ENCODE measurements around the gene TM2D1. TPM values are rescaled to one million over a fixed set of nuclear protein-coding genes. Genes with fewer than 3 reads are reported as not detected.
"Not testable (repeated sequence)": the region's sequence is repeated elsewhere in the genome, so short reads cannot be mapped to it uniquely, and the experiment has no call there.

Gene TM2D1
- total RNA-seq, 1 donor from 2014 or later, result 41.1 TPM

DNA sequence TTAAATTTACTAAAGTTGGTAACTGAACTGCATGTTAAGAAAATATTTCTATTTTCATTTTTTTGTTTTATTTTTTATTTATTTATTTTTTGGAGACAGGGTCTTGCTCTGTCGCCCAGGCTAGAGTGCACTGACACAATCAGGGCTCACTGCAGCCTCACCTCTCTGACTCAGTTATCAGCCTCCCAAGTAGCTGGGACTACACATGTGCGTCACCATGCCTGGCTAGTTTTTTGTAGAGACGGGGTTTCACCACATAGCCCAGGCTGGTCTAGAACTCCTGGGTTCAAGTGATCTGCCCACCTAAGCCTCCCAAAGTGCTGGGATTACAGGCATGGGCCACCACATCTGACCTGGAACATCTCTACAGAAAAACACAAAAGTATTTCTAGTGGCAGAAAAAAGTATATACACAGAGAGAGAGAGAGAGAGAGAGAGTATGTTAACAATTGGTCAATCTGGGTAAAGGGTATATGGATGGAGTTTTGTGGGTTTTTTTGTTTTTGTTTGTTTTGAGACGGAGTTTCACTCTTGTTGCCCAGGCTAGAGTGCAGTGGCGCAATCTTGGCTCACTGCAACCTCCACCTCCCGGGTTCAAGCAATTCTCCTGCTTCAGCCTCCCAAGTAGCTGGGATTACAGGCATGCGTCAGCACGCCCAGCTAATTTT, 5.8 kb downstream of the TM2D1 start:
- not testable (repeated sequence) for DNase-seq (ENCODE audit: low read depth, low spot score)

DNA sequence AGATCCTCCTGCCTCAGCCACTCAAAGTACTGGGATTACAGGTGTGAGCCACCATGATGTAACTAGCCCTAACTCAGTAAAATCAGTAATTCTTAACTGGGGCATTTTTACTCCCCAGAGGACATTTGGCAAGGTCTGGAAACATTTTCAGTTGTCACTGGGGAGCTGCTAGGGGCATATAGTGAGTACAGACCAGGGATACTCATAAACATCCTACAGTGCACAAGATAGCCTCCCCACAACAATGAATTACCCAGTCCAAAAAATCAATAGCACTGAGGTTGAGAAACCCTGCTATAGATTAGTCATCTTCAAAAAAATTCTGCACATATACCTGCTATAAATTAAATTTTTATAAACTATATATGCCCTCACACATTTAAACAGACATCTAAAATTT, 13.0 kb downstream of the TM2D1 start:
- DNase-seq (ENCODE audit: low read depth, low spot score), result no peak

DNA sequence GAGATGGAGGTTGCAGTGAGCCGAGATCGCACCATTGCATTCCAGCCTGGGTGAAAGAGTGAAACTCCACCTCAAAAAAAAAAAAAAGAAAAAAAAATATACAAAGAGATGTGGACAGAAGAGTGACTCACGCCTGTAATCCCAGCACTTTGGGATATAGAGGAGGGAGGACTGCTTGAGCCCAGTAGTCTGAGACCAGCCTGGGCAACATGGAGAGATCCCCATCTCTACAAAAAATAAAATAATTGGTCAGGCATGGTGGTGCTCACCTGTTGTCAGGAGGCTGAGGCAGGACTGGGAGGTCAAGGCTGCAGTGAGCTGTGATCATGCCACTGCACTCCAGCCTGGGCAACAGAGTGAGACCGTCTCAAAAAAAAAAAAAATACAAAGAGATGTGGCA, 13.7 kb downstream of the TM2D1 start:
- not testable (repeated sequence) for DNase-seq (ENCODE audit: low read depth, low spot score)

DNA sequence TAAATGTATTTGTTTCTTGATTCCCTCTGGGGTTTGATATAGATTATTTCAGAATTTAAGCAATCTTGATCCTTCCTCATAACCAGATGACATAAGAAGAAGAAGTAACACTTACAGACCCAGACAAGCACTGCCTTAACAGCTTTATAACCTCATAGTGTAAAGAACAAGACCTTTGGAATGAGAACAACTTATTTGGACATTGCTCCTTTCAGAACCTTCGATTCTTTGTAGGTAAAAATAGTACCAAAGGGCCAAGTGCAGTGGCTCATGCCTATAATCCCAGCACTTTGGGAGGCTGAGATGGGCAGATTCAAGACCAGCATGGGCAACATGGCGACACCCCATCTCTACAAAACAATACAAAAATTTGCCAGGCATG, 15.0 kb downstream of the TM2D1 start:
- no peak for DNase-seq (ENCODE audit: low read depth, low spot score)

DNA sequence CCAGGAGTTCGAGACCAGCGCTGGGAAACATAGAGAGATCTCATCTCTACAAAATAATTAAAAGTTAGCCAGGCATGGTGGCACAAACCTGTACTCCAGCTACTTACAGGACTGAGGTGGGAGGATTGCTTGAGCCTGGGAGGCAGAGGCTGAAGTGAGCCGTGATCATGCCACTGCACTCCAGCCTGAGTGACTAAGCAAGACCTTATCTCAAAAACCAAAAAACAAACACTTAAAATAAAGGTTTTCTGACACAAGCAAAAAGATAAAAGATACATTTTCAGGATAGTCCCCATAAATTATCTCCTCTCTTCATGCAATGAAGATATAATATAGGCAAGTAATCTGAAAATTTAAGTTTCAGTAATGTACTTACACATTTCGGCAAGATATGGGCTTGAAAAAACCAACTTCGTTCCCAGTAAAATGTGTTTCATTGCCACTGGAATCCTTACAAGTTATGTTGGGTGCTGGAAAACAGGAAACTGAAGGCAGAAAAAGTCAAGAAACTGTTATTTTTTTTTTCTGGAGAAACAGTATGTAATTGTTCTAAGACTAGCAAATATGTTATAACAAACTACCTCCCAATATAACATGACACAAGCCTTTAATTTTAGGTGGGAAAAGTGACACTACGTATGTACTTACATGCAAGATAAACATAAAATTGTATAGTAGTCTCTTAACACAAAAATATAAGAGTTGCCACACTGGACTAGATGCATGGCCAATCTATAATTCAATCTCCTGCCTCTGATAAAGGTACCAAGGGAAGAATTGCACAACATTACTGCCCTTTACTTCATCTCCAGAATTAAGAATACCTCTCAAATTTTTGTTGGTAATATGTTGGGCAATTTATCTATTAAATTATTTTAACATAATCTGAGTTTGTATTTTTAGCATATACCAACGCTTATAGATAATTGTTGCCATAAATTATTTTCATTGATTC, 15.7 kb downstream of the TM2D1 start:
- DNase-seq (ENCODE audit: low read depth, low spot score), result no peak

DNA sequence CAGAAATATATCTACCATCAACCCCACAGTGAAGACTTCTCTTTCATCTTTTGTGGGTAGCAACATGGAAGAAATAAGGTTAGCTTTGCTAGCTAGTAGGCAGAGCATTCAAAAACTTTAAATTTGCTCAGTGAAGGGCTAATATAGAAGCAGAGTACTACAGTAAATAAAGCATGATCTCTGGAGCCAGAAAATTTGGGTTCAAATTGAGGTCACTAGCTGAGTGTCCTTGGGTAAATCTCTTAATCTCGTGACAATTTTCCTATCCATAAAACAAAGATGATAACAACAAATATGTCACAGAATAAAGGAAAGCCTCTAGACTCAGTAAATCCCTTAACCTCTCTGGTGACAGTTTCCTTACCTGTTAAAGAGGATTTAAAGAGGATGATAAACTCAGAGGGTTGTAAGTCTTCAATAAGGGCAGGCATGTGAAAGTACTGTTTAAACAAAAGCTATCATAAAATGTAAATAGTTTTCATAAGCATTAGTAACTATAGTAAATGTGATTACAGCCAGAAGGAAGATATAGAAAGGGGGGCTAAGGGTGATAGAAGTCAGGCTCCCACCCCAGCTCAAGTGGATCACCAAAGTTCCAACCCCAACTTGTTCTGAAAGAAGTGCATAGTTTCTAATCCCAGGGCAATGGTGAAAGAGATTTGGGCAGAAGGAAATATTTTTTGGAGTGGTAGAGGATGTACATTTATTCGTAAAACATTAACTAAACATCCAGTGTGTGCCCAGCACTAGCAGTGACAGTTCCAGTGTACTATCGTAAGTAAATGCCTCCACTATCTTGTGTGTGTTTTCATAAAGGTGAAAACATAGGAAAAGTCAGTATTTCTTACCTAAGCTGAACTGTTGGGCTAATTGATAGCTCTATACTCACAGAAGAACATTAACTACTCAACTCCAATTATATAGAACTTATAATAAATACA, 24.8 kb downstream of the TM2D1 start:
- DNase-seq (ENCODE audit: low read depth, low spot score), result no peak

DNA sequence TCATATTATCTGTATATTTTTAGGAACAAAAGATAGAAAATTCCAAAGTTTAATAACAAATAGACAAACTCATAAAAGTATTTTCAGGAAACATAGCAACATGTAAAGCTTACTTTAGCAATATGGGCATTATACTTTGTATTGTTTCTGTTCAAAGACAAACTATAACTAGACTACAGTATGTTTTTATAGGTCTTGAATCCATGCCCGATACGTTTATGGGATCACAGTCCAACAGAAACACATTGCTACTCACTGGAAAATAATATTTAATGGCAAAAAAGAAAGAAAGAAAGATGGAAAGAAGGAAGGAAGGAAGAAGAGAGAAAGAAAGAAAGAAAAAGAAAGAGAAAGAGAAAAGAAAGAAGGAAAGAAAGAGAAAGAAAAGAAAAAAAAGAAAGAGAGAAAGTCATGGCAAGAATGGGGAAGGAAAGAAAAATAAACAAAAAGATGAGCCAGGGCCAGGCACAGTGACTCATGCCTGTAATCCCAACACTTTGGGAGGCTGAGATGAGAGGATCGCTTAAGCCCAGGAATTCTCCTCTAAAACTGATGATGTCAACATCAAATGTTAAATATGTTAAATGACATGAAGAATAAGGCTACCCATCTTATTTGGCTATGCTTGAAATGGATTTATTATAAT, 32.7 kb downstream of the TM2D1 start:
- DNase-seq (ENCODE audit: low read depth, low spot score), result no peak

DNA sequence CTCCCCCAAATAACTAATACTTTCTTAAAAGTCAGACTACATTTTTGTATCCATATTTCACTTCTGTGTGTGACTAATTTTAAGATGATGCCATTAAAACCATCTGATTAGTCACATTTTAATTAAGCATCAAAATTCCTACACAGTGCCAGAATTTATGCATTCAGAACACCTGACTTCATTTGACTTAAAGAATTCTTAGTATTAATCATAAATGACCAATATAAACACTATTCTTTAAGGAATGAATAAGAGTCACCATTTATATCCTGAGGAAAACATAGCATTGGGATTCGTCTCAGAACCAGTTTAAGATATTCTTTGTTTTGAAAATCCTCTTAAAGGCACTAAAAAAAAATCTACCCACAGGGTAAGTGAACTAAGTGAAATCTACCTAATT, 37.0 kb downstream of the TM2D1 start:
- no peak for DNase-seq (ENCODE audit: low read depth, low spot score)

DNA sequence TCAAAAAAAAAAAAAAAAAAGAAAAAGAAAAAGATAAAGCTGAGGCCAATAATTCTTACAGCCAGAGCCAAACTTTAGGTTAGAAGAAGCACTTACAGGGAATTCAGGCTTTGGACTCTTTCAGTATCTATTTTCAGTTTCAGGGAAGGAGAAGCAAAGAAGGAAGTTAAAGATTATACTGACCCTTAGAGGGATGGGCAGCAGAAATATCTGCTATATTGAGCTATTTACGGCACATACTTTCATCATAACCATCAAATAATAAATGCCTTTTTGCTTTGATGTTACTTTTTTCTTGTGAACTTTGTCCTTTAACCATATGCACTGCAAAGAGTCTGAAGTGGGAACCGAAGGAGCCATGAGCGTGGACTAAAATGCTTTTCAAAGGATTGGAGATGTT, 42.0 kb downstream of the TM2D1 start:
- DNase-seq (ENCODE audit: low read depth, low spot score), result no peak

DNA sequence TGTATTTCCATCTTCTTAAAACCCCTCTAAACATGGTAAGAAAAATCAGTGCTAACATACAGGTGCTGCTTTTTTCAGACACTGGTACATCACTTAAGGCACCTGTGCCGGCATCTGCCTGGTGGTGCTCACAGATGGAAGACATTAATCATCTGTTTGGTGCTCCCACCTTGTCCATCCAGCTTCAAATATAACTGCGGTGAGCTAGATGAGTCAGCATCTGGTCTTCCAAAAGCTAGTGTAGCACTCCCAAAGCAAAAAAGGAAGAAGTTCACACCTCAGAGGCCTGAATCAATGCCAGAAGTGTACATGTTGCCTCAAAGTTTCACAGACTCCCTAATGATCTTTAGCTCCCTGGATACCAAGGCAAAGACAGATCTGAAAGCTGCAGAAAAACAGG, 44.4 kb downstream of the TM2D1 start:
- no peak for DNase-seq (ENCODE audit: low read depth, low spot score)

DNA sequence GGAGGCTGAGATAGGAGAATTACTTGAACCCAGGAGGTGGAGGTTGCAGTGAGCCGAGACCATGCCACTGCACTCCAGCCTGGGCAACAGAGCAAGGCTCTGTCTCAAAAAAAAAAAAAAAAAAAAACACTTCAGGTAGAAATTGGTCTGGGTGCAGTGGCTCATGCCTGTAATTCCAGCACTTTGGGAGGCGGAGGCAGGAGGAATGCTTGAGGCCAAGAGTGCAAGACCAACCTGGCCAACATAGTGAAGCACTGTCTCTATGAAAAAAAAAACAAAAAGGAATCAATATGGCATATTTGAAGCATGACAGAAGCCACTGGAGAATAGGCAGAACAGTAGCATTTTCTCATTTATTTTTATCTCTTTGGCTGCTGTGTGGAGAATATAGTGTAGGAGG, 48.1 kb downstream of the TM2D1 start:
- DNase-seq (ENCODE audit: low read depth, low spot score), result not testable (repeated sequence)

DNA sequence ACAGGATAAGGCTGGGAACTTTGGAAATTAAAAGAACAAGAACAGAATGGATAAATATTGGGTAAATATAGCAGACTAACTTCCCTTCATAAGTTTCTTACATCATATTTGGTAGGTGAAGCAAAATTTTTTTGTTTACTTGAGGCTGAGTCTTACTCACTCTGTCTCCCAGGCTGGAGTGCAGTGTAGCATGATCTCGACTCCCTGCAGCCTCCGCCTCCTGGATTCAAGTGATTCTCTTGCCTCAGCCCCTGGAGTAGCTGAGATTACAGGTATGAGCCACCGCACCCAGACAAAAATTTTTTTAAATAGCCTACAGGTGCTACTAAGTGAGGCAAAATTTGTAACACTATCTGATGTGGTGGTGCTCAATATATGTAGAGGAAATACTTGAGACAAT, 50.7 kb downstream of the TM2D1 start:
- no peak for DNase-seq (ENCODE audit: low read depth, low spot score)

DNA sequence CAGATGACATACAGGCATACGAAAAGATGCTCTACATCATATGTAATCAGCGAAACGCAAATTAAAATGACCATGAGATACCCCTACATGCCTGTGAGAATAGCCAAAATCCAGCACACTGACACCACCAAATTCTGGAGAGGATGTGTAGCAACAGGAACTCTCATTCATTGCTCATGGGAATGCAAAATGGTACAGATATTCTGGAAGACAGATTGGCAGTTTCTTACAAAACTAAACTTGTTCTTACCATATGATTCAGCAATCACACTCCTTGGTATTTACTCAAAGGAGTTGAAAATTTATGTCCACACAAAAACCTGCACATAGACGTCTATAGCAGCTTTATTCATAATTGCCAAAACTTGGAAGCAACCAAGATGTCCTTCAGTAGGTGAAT, 52.6 kb downstream of the TM2D1 start:
- DNase-seq (ENCODE audit: low read depth, low spot score), result no peak

DNA sequence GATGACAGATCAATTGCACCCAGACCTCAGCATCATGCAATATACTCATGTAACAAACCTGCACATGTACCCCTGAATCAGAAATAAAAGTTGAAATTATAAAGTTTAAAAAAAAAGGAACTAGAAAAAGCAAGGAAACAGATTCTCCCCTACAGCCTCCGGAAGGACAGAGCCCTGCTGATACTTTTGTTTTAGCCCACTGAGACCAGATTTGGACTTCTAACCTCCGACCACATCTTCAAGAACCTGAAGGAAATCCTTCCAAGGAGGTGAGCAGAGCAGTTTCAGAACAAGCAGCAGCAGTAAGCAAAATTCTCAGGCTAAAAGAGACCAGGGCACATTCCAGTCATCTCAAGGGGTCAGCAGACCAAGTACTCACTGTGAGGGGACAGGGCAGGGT, 54.5 kb downstream of the TM2D1 start:
- DNase-seq (ENCODE audit: low read depth, low spot score), result no peak

DNA sequence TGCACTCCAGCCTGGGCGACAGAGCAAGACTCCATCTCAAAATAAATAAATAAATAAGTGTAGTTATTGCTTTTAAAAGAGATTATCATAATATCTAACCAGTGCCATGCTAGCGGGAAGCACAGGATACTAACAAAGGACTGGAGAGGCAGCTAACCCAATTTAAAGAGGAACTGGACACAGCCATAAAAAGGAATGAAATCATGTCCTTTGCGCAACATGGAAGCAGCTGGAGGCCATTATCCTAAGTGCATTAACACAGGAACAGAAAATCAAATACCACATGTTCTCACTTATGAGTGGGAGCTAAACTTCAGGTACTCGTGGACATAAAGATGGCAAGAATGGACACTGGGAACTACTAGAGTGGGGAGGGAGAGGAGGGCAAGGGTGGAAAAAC, 54.9 kb downstream of the TM2D1 start:
- no peak for DNase-seq (ENCODE audit: low read depth, low spot score)

DNA sequence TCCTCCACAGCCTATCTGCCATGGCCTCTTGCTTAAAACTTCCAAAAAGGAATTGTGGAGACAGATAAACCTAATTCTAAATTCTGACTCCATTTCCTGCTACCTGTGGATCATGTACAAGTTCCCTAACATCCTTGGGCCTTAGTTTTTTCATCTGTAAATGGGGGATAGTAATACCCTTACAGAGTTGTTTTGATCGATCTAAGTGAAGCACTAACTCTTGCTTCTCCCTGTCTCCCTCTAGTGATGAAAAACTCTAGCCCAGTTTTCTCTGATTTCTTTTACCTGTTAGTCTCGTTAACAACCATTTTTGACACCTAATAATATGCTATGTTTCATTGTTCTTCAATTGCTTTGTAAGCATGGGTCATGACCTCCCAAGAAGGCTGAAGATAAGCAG, 65.9 kb downstream of the TM2D1 start:
- DNase-seq (ENCODE audit: low read depth, low spot score), result no peak

DNA sequence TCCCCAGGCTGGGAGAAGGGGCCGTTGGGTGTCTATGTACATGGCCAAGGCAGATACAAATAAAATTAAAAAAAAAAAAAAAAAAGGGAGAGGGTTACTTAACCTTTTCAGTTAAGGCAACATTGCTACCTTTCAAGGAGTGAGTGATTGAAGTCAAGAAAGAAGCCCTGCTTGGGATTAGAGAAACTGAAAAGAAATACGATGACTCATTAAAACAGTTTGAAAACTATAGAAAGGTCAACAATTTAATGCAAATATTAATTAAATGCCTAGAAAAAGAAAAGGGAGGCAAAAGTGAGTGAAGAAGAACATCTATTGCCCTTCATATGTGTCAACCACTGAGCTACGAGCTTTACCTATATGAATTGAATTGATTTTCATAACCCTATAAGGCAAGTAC, 69.5 kb downstream of the TM2D1 start:
- no peak for DNase-seq (ENCODE audit: low read depth, low spot score)

DNA sequence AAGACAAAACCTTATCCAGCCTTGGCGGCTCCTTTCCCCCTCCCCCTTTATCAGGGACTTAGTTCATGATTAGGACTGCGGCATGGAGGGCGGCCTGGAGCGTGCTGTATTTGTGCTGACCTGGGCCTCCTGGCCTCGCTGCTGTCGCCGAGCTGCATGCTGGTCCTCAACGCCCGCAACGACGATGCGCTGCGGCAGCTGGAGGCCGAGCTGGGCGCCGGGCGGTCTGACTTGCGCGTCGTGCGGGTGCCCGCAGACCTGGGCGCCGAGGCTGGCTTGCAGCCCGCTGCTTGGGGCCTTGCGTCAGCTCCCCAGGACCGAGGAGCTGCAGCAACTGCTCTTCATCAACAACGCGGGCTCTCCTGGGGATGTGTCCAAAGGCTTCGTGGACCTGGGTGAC, 70.9 kb downstream of the TM2D1 start:
- no peak for DNase-seq (ENCODE audit: low read depth, low spot score)

DNA sequence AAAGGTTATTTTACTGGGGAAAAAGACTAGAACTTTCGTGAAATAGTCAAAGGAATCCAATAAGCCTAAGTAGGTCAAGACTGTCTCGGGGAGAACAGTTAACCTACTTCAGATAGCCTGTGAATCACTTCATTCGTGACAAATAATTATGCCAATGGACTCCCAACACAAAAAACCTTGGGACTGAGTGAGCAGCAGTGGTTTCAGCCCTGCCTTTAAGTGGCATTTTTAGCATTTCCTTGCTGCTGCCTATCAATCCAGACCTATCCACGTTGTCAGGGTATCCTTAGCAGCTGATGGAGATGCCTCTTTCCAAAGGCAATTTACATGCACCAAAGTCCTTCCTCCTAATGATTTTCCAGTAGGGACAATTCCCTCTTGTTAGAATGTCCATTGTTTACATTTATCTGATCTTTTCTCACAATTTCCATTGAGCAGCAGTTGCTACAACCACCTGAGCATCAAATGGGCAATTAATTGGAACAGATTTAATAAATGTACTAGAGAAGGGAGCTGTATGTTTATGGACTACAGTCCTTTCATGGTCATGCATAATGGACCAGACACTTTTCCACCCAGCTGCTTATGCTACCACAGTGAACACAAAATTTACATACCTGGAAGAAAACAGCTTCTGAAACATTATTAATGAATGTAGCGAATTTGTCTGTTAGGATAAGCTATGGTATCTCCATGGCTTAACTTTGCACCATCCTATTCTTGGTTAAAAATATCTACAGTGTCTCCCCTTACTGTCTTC, 75.8 kb downstream of the TM2D1 start:
- no peak for DNase-seq (ENCODE audit: low read depth, low spot score)

DNA sequence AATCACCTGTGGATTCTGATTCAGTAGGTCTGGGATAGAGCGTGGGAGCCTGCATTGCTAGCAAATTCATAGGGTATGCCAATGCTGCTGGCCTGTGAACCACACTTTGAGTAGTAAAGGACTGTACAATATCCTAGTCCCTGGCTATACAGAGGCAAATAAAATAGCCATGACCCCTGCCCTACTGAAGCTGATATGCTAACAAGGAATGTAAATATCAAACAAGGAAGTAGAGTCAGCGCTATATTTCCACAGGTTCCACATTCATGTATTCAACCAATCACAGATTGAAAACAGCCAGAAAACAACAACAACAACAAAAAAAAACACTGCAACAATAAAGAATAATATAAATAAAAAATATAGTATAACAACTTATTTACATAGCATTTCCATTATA, 77.8 kb downstream of the TM2D1 start:
- no peak for DNase-seq (ENCODE audit: low read depth, low spot score)

DNA sequence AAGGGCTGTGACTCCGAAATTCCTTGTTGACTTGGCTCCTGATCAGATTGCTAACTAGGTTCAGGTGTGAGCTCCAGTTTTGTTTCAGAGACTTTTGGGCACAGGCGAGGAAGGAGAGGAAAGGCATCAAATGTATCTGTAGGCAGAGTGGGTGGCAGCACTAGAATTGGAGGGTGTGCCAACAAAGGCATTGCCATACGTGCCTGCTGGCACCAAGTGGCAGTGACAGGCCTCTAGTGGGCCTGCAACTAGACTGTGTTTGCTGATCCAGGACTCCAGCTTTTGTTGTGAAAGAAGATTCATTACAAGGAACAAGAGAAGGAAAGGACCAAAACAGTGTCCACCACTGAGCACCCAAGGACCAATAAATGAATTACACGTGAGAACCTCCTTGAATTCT, 79.5 kb downstream of the TM2D1 start:
- DNase-seq (ENCODE audit: low read depth, low spot score), result no peak
